Activated CD4-positive, alpha-beta T cell treated with anti-CD3 and anti-CD28 coated beads, Interleukin-2, amount 50 U/mL, for 16 hours (primary cell): ENCODE data around the gene LKAAEAR1.

Experiments
- DNase-seq: peaks from one replicate; pipeline ENCODE4 v3.0.0-alpha.2; 2020

The LKAAEAR1 gene

DNA sequence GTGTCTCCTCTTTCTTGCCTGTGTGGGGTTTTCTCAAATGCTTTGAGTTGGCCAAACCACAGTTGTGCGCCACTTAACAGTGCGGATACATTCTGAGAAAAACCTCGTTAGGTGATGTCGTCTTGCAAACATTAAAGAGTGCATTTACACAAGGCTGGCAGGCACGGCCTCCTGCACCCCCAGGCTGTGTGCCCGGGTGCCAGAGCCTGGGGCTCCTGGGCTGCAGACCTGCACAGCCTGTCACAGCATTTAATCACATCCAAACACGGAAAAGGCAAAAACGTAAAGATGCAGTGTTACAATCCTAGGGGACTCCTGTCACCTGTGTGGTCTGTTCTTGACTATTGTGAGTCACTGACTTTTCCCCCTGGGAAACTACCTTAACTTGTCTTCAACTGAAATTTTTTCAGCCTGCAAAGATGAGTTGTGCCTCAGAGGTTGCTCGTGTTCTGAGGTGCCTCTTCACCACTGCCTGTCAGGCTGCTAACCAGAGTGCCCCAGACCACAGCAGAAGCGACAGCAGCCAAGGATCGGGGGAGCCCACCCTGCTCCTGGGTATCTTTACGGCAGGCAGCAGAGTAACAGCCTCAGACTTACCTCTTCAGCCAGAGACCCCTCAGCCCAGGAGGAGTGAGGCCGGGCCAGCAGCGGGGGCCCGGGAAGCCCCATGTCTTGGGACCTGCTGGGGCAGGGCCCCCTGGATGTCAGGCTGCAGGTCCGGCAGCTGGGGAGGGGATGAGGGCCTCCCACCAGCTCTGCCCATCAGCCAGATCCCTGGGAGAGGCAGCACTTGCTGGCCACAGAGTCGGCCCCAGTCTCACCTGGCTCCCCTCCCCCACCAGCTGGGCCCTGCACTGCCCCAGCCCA is 48.9 kb downstream of the LKAAEAR1 start:
- DNase-seq = peak; percentile 79

GRCh38 chr20:64033981-64034493 is 50.2 kb downstream of the LKAAEAR1 start:
- DNase-seq = no peak
